Measurements from ENCODE around the gene DENND2C. TPM values are rescaled to one million over a fixed set of nuclear protein-coding genes. Genes with fewer than 3 reads are reported as not detected.

The DENND2C gene
- total RNA-seq, 1 experiment from 2014 or later: 3.6 TPM

DNA sequence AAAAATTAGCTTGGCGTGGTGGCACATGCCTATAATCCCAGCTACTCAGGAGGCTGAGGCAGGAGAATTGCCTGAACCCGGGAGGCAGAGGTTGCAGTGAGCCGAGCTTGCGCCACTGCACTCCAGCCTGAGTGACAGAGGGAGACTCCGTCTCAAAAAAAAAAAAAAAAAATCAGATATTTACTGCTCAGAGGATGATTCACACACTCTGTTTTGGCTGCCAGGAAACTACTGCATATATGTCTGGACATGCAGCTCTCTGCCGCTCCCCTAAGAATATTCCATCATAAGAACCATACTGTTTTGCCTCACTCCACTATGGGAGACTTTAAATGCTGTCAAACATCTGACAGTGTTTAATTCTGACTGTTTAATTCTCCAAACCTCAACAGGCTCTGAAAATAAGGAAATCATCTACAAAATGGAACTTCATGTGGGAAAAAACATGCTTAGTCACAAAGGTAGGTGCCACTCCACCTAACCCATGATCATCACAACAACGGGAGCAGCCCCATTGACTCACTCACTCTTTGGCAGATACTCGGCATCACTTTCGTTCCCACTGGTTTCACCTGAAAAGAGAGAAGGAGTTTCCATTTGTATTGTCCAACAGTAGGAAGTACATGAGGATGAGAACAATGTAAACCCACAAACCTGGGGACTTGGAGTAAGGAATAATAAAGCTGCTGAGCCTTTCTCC is 59.2 kb downstream of the DENND2C start:
- no CpG with 5 or more reads among the region's 9 CpGs for WGBS (ENCODE audit: extremely low coverage, insufficient read length, low lambda C conversion rate)
- Histone ChIP-seq H3K23ac (ENCODE audit: insufficient read length, low read depth, low read length) (no peak overlapping the region), H4K5ac (ENCODE audit: insufficient read length, low read depth, low read length) (no peak overlapping the region), H3K18ac (ENCODE audit: insufficient read length, low read depth, low read length) (no peak overlapping the region), H4K20me1 (ENCODE audit: control insufficient read depth, insufficient read depth, insufficient read length) (no peaks in the 10 kb centered on the region), H2BK120ac (ENCODE audit: low read depth, low read length, poor library complexity, severe bottlenecking) (no peak overlapping the region), H3K9me3 (ENCODE audit: control insufficient read depth, low read depth, low read length) (no peaks in the 10 kb centered on the region), H3K4me2 (ENCODE audit: insufficient read depth, insufficient read length, low read length) (no peak overlapping the region), H3K27ac (ENCODE audit: insufficient read length, low read depth, low read length) (no peak overlapping the region), H2BK20ac (ENCODE audit: low read depth, low read length, poor library complexity, severe bottlenecking) (no peak overlapping the region), H3K4me1 (ENCODE audit: insufficient read depth, low read length) (no peaks in the 10 kb centered on the region), H2BK5ac (ENCODE audit: insufficient read length, low read length) (no peak overlapping the region), H3K79me1 (ENCODE audit: insufficient read depth, low read depth, low read length, poor library complexity, severe bottlenecking) (no peaks in the 10 kb centered on the region), H2BK12ac (ENCODE audit: insufficient read length, low read depth, low read length) (no peak overlapping the region), H4K91ac (ENCODE audit: insufficient read length, low read depth, low read length) (no peak overlapping the region), H3K14ac (ENCODE audit: insufficient read depth, low read length) (no peak overlapping the region), H3K56ac (ENCODE audit: insufficient read length, low read depth, low read length) (no peak overlapping the region), H3K23me2 (ENCODE audit: insufficient read length, low read depth, low read length, poor library complexity, severe bottlenecking) (peaks cover 3% of the 10 kb centered on the region), H3K4ac (ENCODE audit: low read depth, low read length) (no peak overlapping the region), H2AFZ (ENCODE audit: low read length) (no peak overlapping the region), H2AK5ac (ENCODE audit: insufficient read length, low read length) (no peak overlapping the region), H3K9ac (ENCODE audit: extremely low read depth, insufficient read length, low read length) (no peak overlapping the region), H3K27me3 (ENCODE audit: insufficient read depth, low read length) (no peaks in the 10 kb centered on the region), H3T11ph (ENCODE audit: low read length) (no peak overlapping the region), H3K79me2 (ENCODE audit: insufficient read depth, low read length) (no peaks in the 10 kb centered on the region), H4K8ac (replicated peaks; ENCODE audit: insufficient read length, low read depth, low read length) (no peak overlapping the region), H2BK15ac (ENCODE audit: low read depth, low read length) (no peak overlapping the region)
- no peaks in the 10 kb centered on the region for H3K36me3 Mint-ChIP-seq (ENCODE audit: insufficient read depth in 1 of 3, low read depth in 3 of 3)
- no peak for DNase-seq
- no peak overlapping the region for H3K4me3 Mint-ChIP-seq
- H3K9me3 Mint-ChIP-seq: no peaks in the 10 kb centered on the region
- H3K4me1 Mint-ChIP-seq: no peaks in the 10 kb centered on the region
- H3K27me3 Mint-ChIP-seq (ENCODE audit: low read depth): no peaks in the 10 kb centered on the region
- TF ChIP-seq, protein P1, sequence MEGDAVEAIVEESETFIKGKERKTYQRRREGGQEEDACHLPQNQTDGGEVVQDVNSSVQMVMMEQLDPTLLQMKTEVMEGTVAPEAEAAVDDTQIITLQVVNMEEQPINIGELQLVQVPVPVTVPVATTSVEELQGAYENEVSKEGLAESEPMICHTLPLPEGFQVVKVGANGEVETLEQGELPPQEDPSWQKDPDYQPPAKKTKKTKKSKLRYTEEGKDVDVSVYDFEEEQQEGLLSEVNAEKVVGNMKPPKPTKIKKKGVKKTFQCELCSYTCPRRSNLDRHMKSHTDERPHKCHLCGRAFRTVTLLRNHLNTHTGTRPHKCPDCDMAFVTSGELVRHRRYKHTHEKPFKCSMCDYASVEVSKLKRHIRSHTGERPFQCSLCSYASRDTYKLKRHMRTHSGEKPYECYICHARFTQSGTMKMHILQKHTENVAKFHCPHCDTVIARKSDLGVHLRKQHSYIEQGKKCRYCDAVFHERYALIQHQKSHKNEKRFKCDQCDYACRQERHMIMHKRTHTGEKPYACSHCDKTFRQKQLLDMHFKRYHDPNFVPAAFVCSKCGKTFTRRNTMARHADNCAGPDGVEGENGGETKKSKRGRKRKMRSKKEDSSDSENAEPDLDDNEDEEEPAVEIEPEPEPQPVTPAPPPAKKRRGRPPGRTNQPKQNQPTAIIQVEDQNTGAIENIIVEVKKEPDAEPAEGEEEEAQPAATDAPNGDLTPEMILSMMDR (conservative IDR thresholded peaks at IDR 0.05): no peak
- H3K27ac Mint-ChIP-seq: no peak overlapping the region
